Measurements from ENCODE around the gene PARD3B.

- no peak for TF ChIP-seq POLR2A (IDR thresholded peaks at IDR 0.05)
- TF ChIP-seq CTCF (IDR thresholded peaks at IDR 0.05) = no peak
Observed at GRCh38 chr2:205482399-205483081, 937.3 kb downstream of the PARD3B start.

Measured in stomach (tissue), 4 donors.